ENCODE results near the gene NR1I2.

NR1I2 gene

DNA sequence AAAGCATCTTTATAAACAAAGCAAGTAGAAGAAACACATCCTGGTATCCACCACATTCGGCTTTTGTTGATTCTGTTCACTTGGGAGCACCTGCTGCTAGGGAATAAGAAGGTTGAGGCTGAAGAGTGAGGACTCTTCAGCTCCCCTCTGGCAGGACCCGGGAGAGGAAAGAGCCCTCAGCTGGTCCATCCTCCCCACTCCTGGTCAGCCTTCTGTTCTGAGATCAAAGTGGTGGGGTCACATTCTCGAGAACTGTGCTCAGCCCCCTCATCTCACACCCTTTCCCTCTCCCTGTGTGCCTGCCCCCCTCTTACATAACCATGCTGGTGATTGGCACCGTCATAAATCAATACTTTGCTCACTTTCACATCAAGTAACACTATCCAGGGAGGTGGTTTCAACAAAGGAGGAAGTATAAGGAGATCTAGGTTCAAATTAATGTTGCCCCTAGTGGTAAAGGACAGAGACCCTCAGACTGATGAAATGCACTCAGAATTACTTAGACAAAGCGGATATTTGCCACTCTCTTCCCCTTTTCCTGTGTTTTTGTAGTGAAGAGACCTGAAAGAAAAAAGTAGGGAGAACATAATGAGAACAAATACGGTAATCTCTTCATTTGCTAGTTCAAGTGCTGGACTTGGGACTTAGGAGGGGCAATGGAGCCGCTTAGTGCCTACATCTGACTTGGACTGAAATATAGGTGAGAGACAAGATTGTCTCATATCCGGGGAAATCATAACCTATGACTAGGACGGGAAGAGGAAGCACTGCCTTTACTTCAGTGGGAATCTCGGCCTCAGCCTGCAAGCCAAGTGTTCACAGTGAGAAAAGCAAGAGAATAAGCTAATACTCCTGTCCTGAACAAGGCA lies at the start of gene NR1I2:
TSS of gene NR1I2 (plus strand) at position 772 of the 869 bp plus-strand sequence.
- no peak for DNase-seq (ENCODE audit: low read depth)
- no peak within 1 kb of the TSS for H3K4me3 ChIP-seq (ENCODE audit: low read depth, low read length)

DNA sequence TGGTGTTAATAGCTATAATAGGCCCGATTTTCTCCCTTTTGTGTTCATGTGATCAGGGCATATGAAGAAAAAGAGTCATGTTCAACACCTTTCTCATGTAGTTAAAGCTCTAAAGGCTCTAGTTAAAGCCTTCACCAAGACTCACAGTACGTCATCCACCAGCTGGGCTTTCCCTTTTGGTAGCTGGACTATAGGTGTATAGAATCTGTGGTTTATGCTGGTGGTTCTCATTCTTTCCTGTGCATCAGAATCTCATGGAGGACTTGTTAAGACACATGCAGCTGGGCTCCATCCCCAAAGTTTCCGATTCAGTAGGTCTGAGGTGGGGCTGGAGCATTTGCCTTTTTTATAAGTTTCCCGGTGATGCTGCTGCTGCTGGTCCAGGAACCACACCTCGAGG lies 48.1 kb upstream of the NR1I2 start:
- H3K4me3 ChIP-seq (ENCODE audit: low read depth, low read length) = no peak overlapping the region
- DNase-seq (ENCODE audit: low read depth) = no peak

DNA sequence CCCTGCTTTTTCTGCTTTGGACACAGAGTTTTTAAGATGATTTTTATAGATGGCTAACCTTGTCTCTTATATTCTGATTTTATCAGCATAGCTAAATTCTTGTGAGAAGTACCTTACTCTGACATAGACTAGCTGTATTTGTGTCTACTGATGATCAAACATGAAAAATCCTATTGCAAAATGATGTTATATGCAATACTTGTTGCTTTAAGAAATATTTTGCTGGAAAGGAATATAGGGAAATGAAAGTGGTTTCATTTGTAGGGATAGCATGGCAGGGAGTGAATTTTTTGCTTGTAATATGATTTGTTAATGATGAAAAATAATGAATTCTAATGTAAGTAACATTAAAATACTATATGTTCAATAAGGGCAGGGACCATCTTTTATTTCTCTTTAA lies 43.2 kb upstream of the NR1I2 start:
- no peak for DNase-seq (ENCODE audit: low read depth)
- no peak overlapping the region for H3K4me3 ChIP-seq (ENCODE audit: low read depth, low read length)

DNA sequence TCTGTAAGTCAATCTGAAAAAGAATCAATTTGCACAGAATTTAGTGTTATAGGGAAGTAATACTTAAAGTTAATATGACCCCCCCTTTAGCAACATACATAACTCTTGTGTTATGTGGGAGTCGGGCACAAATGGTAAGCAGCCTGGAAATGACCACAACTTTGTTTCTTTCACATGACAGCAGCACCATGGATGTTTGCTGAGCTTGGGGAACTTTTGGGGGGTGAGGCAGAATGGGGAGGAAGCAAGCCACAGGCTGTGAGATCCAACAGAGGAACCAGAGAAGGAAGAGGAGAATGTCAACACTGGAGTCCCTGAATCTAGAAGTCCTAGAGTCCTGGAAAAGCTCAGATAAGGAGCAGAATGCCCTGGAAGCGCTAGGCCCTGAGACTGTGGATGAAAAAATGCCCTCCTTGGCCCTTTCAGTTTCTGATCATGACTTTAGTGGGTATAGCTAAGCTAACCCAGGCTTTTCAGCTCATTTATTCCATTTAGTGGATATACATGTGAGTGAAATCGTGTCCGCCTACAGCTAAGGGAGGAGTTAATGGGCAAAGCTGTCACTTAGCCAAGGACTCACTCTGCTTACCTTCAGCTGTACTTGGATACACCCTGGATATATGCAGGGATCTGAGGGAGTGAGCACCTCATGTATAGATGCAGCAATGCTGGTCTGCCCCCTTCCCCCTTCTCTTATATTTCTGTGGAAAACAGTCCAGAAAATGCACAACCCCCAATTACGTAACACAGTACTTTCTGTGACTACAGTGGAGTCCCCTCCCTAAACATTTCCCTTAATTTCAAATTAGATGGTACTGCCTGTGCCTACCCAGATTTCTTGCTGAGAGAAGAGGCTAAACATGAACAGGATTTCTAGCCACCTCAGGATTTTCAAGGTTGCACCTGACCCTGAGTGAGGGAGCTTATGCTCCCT lies 40.0 kb upstream of the NR1I2 start:
- DNase-seq (ENCODE audit: low read depth) = no peak

DNA sequence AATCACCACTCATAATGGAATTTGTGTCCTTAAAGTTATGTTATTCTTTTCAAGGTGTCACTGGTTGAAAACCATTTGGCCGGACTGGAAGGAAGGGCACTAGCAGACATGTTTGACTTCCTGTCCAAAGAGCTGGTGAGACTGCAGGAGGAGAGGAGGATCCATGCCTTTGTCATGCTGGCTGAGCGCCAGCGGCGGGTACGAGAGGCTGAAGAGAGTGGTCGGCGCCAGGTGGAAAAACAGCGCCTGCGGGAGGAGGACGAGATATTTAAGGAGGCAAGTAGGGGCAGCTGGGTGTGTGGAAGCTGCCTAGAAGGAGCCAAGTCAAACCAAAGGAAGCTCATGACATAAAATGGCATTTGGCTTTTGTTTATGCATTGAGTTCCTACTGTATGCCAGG lies 38.0 kb upstream of the NR1I2 start:
- H3K4me3 ChIP-seq (ENCODE audit: low read depth, low read length) = no peak overlapping the region
- no peak for DNase-seq (ENCODE audit: low read depth)

More for the DNA sequence above, 40.0 kb upstream of the NR1I2 start:
- H3K4me3 ChIP-seq (ENCODE audit: low read depth, low read length) = no peak overlapping the region

DNA sequence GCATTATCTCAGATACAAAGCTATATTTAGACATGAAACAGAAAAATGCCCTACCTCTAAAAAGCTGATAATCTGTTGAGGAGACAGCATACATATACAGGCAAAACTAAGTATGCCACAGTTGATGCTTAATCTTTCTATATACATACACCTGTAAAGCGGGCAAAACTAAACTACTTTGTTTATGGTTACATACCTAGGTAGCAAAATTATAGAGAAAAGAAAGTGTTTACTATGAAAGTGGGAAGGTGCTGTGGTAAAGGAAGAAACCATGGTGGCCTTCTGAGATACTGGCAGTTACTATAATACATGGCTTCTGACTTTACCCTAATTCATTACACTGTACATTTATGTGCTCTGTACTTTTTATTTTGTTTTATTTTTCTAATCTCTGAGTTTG lies 36.0 kb upstream of the NR1I2 start:
- no peak for DNase-seq (ENCODE audit: low read depth)
- no peak overlapping the region for H3K4me3 ChIP-seq (ENCODE audit: low read depth, low read length)

DNA sequence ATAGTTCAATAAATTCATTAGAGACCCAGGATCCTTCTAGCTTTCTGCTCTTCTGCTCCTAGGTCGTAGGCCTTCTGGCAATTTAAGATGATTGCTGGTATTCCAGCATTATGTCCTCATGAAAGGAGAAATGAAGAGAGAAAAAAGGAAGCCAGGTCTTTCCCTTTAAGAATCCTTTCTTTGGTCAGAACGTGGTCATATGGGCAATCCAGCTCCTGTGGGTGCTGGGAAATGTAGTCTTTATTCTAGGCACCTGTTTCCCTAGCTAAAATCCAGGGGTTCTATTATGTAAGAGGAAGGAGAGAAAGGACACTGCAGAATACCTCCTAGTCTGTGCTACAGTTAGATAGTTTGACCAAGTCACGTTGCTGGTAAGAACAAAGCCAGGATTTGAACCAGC lies 35.5 kb upstream of the NR1I2 start:
- H3K4me3 ChIP-seq (ENCODE audit: low read depth, low read length) = no peak overlapping the region
- DNase-seq (ENCODE audit: low read depth) = no peak

DNA sequence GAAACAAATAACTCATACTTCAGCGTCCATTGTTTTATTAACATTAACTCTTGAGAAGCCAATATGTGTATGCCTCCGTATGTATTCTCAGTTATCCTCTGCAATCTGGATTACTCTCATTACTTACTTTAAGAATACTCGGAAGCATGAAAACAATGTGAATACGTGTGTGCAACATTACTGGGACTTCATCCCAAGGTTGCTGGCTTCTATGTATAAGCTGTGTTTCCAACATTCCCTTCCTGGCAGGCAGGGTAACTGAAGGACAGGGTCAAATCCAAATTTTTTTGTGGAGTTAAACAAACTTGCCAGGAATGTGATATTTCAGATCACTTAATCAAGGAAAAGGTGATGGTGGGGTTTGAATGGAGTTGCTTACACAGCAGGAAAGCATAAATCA lies 34.5 kb upstream of the NR1I2 start:
- DNase-seq (ENCODE audit: low read depth) = no peak
- no peak overlapping the region for H3K4me3 ChIP-seq (ENCODE audit: low read depth, low read length)

DNA sequence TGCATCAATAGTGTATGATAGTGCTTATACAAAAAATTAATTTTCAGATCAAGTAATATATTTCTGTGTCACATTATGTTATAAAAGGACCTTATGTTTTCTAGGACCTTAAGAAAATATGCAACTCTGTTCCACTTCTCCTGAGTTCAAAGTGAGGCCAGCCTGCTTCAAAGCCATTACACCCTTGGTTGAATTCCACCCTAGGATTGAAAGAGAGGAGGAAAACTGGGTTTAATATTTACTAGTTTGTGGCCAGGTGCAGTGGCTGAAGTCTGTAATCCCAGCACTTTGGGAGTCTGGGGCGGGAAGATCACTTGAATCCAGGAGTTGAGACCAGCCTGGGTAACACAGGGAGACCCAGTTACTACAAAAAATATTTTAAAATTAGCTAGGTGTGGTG lies 32.9 kb upstream of the NR1I2 start:
- DNase-seq (ENCODE audit: low read depth) = no peak
- H3K4me3 ChIP-seq (ENCODE audit: low read depth, low read length) = no peak overlapping the region

DNA sequence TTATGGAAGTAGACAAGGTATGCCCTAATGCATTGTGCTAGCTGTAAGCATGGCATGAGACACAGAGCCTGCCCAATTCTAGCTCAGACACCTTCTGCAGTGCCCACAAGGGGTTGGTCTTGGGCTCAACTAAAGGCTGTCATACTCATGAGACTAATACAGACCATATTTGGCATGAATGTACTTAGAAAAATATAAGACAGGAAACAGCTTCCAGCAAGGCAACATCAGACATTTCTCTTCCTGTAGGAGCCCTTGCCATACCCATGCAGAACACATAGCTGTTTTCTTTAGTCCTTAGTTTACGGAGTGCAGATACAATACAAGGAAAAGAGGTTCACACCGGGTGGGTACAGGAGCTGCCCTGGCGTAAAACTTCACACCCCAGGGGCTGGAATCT lies 30.5 kb upstream of the NR1I2 start:
- no peak overlapping the region for H3K4me3 ChIP-seq (ENCODE audit: low read depth, low read length)
- DNase-seq (ENCODE audit: low read depth) = no peak

DNA sequence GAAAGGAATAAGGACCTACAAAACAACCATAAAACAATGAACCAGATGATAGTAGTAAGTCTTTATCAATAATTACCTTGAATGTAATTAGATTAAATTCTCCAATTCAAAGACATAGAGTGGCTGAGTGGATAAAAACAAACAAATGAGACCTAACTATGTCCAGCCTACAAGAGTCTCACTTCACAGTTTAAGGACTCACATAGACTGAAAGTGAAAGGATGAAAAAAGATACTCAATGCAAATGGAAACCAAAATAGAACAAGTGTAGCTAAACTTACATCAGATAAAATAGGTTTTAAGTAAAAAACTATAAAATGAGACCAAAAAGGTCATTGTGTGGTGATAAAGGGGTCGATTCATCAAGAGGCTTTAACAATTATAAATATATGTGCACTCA lies 21.9 kb upstream of the NR1I2 start:
- DNase-seq (ENCODE audit: low read depth) = no peak
- H3K4me3 ChIP-seq (ENCODE audit: low read depth, low read length) = no peak overlapping the region

DNA sequence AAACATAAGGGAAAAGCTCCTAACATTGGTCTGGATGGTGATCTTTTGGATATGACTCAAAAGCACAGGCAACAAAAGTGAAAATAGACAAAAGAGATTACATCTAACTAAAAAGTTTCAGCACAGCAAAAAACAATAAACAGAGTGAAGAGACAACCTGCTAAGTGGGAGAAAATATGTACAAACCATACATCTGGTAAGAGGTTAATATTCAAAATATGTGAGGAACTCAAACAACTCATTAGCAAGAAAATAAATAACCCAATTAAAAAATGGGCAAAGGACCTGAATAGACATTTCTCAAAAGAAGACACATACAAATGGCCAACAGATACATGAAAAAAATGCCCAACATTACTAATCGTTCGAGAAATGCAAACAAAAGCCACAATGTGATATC lies 19.0 kb upstream of the NR1I2 start:
- H3K4me3 ChIP-seq (ENCODE audit: low read depth, low read length) = no peak overlapping the region
- no peak for DNase-seq (ENCODE audit: low read depth)

DNA sequence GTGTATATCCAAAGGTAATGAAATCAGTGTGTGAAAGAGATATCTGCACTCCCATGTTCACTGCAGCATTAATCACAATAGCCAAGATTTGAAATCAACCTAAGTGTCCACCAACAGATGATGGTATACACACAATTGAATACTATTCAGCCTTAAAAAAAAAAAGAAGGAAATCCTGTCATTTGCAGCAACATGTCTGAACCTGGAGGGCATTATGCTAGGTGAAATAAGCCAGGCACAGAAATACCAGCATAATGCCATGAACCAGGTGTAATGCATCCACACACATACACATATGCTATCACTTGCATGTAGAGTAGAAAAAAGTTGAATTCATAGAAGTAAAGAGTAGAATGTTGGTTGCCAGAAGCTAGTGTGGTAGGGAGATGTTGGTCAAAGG lies 18.4 kb upstream of the NR1I2 start:
- DNase-seq (ENCODE audit: low read depth) = no peak
- no peak overlapping the region for H3K4me3 ChIP-seq (ENCODE audit: low read depth, low read length)

DNA sequence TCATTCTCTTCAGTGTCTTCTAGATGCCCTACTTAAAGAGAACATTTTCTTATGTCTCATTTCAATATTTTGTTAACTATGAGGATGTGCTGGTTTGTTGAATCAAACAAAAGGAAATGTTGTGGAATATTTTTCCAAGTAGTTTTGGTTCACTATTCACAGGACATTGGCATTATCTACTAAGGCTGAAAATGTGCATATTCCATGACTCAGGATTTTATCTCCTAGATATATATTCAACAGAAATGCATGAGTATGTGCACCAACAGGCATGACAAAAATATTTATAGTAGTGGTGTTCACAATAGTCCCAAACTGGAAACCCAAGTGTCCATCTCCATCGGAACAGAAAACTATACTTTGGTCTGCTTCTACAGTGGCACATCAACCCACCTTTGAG lies 16.7 kb upstream of the NR1I2 start:
- no peak overlapping the region for H3K4me3 ChIP-seq (ENCODE audit: low read depth, low read length)
- no peak for DNase-seq (ENCODE audit: low read depth)

DNA sequence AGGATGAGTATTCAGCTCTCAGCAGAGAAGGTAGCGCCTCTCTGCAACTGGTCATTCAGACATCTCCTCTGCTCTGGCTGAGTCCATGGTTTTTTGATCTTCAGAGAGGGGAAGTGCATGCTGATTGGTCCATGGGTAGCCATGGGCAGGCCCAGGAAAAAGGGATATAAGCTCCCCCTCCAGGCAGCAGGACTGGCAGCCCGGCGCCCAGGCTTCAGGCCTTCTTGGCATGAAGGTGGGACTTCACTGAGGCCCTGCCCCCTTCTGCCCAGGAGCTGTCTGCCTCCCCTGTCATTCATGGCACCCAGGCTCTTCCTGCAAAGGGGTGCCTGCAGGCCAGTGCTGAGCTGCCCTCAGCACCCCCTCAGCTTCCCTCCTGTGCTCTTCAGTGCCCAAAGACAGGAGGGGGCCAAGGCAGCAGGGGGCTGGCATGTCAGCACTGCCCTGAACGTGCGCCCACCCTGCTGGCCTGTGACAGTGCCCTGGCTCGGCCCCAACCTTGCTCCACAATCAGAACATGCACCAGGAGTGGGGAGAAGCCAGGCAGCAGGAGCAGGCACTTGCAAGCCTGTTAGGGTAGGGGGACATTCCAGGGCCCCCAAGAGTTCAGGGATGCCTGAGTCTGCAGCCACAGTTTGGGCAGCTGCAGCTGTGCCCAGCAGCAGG lies 13.8 kb upstream of the NR1I2 start:
- DNase-seq (ENCODE audit: low read depth) = no peak
- no peak overlapping the region for H3K4me3 ChIP-seq (ENCODE audit: low read depth, low read length)

DNA sequence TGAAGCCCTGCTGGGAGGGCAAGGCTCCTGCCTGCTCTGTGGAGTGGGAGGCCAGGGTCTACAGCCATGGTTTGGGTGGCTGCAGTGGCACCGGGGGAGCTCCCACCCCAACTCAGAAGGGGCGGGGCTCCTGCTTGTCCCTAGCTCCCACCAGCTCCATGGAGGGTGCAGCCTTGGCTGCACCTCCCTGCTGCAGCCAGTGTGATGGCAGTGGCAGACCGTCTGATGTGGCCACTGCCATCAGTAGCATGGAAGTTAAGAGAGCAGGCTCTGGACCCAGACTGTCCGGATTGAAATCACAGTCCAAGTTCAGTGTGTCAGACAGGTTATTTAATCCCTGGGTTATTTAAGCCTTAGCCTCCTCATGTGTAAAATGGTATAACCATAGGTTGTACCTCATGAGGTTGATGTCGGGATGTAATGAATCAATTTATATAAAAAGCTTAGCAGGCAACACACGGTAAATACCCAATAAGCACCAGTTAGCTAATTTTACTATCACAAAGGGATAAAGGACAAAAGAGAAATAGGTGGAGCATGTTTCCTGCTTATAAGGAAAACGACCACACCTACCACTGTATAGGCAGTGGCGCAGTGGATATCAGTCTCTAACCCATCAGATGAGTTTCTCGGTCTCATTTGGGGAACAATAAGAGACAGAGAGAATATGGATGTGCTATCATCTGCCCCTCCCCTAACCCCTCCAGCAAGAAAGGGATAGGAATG lies 13.1 kb upstream of the NR1I2 start:
- no peak for DNase-seq (ENCODE audit: low read depth)
- H3K4me3 ChIP-seq (ENCODE audit: low read depth, low read length) = no peak overlapping the region

DNA sequence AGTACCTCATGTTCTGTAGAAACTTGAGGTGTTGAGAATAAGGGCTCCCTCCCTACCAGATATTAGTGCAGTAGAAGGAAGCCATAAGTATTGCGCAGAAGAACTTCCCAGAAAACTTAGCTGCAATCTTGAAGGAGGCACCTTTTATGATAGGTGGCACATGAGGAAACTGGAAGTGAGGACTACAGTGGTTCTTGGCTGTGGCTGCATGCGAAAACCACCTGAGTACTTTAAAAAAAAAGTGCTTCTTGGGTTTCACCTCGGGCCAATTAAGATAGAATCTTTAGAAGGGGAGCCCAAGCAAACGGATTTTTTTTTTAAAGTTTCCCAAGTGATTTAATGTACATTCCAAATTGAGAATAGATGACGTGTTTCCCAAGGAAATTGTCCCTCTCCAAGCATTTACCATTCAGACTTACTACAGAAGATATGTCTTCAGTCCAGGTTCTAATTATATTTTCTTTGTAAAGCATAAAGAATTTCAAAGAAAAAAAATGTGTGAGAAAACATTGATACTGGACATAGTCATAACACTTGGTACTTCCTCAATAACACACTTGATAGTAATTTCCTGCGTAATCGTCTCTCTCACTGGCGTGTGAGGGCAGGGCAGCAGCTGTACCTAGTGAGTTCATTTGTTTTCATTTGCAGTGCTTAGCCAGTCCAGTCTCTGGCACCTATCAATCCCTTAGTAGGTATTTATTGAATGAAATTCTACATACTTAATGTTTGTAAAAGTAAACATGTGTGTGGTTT lies 12.3 kb upstream of the NR1I2 start:
- no peak overlapping the region for H3K4me3 ChIP-seq (ENCODE audit: low read depth, low read length)

DNA sequence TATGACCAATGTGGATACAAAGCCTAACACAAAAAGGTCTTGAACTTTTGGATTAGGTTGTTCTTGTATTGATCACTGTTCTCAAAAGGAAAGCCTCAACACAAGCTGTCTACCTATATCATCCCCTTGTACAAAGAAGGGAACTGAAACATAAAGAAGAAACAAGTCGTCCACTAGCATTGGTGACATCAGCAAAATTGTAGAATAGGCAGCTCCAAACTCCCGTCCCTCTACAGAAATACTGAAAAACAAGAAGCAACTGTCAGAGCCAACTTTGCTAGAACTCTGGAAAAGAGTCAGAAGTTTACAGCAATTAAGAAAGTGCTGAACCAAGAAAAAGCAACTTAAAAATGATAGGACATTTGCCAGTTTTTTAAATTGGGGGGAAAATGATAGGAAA lies 7.5 kb upstream of the NR1I2 start:
- H3K4me3 ChIP-seq (ENCODE audit: low read depth, low read length) = no peak overlapping the region
- DNase-seq (ENCODE audit: low read depth) = no peak

More for the DNA sequence above, 12.3 kb upstream of the NR1I2 start:
- peak; percentile 28 for DNase-seq (ENCODE audit: low read depth)

DNA sequence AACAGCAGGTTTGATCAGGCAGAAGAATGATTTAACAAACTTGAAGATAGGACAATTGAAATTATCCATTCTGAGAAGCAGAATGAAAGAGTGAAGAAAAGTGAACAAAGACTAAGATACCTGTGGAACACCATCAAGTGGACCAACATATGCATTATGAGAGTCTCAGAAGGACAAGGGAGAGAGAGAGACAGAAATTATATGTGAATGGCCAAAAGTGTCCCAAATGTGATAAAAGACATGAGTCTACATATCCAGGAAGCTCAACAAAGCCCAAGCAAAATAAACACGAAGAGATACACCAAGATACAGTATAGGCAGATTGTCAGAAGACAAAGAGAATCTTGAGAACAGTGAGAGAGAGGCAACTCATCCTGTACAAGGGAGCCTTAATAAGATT lies 5.6 kb upstream of the NR1I2 start:
- DNase-seq (ENCODE audit: low read depth) = no peak
- H3K4me3 ChIP-seq (ENCODE audit: low read depth, low read length) = no peak overlapping the region

Measured in skeletal muscle cell (primary cell).